ENCODE data around the gene PSAPL1.

Gene PSAPL1

DNA sequence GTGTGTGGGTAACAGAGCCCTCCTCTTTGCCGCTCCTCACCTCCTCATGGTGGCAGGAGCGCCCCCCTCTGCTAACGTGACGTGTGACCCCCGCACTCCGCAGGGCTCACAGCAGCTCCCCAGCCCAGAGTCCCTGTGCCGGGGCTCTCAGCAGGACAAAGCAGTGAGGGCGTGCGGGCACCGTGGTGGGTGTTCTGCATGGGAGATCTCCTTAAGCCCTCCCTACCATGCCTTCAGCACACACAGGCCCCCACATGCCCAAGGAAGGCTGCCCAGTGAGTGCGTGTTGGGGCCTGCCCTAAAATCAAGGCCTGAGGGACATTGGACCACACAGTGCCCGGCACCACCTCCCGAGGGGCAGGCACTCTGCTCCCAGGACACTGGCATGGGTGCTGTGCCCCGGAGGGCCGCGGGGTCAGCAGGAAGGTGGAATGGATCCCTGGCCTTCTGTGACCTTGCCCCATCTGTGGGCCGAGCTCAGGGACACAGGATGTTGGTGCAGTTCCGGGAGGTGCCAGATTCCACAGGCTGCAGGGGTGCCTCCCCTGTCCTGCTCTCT lies 10.1 kb downstream of the PSAPL1 start:
- no peak for DNase-seq (ENCODE audit: low read depth)
- no peak overlapping the region for H3K4me3 ChIP-seq (ENCODE audit: low read length)
- TF ChIP-seq, protein P1, sequence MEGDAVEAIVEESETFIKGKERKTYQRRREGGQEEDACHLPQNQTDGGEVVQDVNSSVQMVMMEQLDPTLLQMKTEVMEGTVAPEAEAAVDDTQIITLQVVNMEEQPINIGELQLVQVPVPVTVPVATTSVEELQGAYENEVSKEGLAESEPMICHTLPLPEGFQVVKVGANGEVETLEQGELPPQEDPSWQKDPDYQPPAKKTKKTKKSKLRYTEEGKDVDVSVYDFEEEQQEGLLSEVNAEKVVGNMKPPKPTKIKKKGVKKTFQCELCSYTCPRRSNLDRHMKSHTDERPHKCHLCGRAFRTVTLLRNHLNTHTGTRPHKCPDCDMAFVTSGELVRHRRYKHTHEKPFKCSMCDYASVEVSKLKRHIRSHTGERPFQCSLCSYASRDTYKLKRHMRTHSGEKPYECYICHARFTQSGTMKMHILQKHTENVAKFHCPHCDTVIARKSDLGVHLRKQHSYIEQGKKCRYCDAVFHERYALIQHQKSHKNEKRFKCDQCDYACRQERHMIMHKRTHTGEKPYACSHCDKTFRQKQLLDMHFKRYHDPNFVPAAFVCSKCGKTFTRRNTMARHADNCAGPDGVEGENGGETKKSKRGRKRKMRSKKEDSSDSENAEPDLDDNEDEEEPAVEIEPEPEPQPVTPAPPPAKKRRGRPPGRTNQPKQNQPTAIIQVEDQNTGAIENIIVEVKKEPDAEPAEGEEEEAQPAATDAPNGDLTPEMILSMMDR (conservative IDR thresholded peaks at IDR 0.05; ENCODE audit: low read depth, low read length): no peak

DNA sequence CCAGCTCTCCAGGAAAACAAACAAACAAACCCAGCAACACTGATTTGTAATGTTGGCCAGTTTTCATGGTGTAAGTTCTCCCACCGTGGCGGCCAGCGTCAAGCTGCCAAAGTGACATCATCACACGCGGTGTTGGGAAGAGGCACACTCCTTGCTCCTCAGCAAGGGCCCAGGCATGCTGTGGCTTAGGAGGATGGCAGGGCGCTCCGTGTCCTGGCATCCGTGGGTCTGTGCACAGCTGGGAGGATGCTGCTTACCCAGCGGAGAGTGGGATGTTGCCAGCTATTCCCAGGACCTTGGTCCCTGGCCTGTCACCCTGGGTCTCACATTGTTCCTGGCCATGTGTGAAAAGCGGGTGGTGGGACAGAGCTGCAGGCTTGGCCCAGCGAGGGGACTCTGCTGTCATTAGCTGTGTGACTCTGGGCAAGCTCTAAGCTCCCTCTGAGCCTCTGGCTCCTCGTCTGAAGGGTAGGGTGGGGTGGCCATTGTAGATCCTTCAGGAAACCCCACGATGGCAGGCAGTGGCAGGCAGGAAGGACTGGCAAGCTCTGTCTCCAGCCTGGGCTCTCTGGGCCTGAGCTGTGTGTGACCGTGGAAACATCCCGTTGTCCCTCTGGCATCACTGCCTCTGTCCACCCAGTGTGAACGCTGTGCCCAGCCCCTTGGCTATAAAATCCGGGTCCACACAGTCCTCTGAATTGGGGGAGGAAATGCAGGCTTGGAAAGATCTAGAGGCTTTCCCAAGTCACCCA lies 10.8 kb downstream of the PSAPL1 start:
- TF ChIP-seq, protein P1 (conservative IDR thresholded peaks at IDR 0.05; ENCODE audit: low read depth, low read length): no peak

DNA sequence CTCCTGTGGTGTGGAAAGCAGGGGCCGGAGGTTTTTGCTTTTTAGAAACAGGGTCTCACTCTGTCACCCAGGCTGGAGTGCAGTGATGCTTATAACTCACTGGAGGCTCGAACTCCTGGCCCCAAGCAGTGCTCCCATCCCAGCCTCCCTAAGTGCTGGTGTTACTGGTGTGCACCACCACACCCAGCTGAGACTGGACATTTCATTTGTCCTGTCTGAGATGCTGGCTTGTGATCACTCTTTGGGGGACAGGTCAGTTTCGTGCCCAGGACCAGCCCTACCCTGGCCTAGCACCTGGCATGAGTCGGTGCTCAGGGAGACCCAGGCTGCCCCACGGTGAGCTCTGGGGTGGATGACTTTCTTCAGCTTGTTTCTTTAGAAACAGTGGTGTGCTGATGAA lies 11.3 kb downstream of the PSAPL1 start:
- TF ChIP-seq, protein P1 (conservative IDR thresholded peaks at IDR 0.05; ENCODE audit: low read depth, low read length): no peak
- no peak overlapping the region for H3K4me3 ChIP-seq (ENCODE audit: low read length)
- no peak for DNase-seq (ENCODE audit: low read depth)

More for the DNA sequence above, 10.8 kb downstream of the PSAPL1 start:
- H3K4me3 ChIP-seq (ENCODE audit: low read length): no peak overlapping the region
- DNase-seq (ENCODE audit: low read depth): no peak

DNA sequence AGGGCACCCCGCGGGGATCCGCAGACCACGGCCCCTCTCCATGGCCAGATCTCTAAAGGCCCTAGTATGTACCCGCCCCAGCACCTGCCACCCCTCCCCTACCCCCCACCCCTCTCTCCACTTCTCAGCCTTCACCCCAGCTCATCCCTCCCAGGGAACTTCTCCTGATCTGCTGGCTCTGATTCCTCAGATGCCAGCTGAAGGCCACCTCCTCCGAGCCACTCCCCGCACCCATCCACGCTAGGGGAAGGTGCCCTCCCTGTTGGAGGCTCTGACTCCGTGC lies 11.9 kb downstream of the PSAPL1 start:
- TF ChIP-seq, protein P1 (conservative IDR thresholded peaks at IDR 0.05; ENCODE audit: low read depth, low read length): no peak
- DNase-seq (ENCODE audit: low read depth): no peak
- no peak overlapping the region for H3K4me3 ChIP-seq (ENCODE audit: low read length)

DNA sequence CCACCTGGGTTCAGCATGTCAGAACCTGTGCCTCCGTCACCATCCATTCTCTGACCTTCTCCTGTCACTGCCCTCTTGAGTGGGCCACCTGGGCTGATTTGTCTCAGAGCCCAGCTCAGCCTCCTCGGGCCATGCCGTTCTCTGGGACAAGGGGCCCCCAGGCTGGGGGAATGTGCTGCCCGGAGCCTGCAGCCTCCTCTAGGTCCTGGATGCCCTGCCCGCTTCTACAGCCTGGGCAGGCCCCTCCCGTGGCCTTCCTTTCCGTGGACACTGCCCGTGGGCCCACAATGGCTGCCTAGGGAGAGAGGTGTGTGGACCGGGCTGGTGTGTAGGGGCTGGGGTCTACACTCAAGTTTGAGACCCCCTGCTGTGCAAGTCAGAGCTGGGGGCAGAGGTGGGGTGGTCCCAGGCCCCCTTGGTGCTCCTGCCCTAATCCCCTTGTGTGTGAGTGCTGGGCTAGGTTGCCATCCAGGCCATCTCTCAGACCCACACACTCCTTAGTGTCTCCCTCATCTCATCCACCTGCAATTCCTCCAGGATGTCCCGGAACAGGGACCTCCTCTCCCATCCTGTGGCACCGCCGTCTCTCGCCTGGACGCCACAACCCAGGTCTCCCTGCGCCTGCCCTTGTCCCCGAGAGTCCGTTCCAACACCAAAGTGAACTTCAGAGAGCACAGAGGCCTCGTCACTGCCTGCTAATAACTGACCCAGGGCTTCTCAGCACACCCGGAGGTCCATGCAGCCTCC lies 12.4 kb downstream of the PSAPL1 start:
- no peak for DNase-seq (ENCODE audit: low read depth)
- H3K4me3 ChIP-seq (ENCODE audit: low read length): no peak overlapping the region
- TF ChIP-seq, protein P1 (conservative IDR thresholded peaks at IDR 0.05; ENCODE audit: low read depth, low read length): no peak

DNA sequence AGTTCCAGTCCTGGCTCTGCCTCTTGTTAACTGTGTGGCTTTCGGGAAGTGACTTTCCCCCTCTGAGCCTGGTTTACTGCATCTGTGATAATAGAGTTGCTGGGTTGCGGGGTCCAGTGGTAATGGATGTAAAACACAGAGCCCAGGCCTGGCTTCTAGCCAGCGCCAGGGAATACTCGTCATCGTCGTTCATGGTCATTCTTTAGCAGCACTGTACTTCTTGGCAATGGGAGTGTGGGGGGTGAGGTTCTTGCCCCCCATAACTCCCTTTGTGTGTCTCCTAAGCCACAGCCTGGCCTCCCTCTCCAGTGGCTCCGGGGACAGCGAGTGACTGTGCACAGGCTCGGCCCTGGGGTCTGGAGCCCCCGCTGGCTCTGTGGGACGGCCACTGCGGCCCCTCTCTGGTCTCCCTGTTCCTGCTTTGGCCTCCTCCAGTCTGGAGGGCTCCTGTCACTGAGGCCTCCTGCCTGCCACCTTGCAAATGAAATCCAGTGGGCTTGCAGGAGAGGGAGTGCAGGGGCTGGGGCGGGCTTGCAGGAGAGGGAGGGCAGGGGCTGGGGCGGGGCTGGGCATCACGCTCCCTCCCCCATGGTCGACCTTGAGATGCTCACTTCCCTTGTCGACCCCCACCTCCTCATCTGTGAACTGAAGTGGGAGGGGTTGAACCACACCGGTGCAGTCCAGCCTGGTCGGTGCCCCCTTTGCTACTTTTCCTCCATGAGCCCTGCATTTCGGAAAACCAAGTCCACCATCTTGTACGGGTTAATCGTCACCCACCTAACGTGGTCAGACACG lies 13.2 kb downstream of the PSAPL1 start:
- TF ChIP-seq, protein P1 (conservative IDR thresholded peaks at IDR 0.05; ENCODE audit: low read depth, low read length): no peak
- no peak overlapping the region for H3K4me3 ChIP-seq (ENCODE audit: low read length)
- DNase-seq (ENCODE audit: low read depth): no peak
